Testis (tissue), 3 donors: Measurements from ENCODE around the gene MTX2. TPM values are rescaled to one million over a fixed set of nuclear protein-coding genes. Genes with fewer than 3 reads are reported as not detected.
"Not testable (repeated sequence)": the region's sequence is repeated elsewhere in the genome, so short reads cannot be mapped to it uniquely, and the experiment has no call there.

Experiments used
- DNase-seq: peaks from one replicate; pipeline ENCODE4 v3.0.0-alpha.2; 2019
- H3K27ac ChIP-seq, 2 donors: fragments of 200-600 bp; sonication (generic); one replicate each; pipeline ENCODE4 v1.5.1; 2019
- H3K27me3 ChIP-seq: fragments of 200-600 bp; sonication (generic); one replicate; pipeline ENCODE4 v1.5.1; 2019
- H3K36me3 ChIP-seq: fragments of 200-600 bp; sonication (generic); one replicate; pipeline ENCODE4 v1.5.1; 2017; ENCODE audit warnings: low read depth; ENCODE audit errors: missing control alignments
- H3K4me1 ChIP-seq: fragments of 200-600 bp; sonication (generic); one replicate; pipeline ENCODE4 v1.5.1; 2019
- H3K4me3 ChIP-seq, 2 donors: fragments of 200-600 bp; sonication (generic); one replicate each; pipeline ENCODE4 v1.5.1; 2017 to 2019
- H3K9me3 ChIP-seq: fragments of 200-600 bp; sonication (generic); one replicate; pipeline ENCODE4 v1.5.1; 2017
- CTCF ChIP-seq, 3 experiments: fragments of 450-650 bp in 2 of 3; fragments of 200-600 bp in 1 of 3; sonication (generic) in 1 of 3; IDR thresholded peaks; one replicate each; pipeline ENCODE4 v1.5.1; 2016 to 2019; ENCODE audit warnings: antibody characterized with exemption in 3 of 3, mild to moderate bottlenecking in 2 of 3, moderate library complexity in 1 of 3
- POLR2A ChIP-seq: fragments of 450-650 bp; IDR thresholded peaks from one replicate; pipeline ENCODE4 v1.6.1; 2017; ENCODE audit warnings: antibody characterized with exemption, mild to moderate bottlenecking, moderate library complexity
- WGBS, 2 donors: methylation state at CpG; one replicate each; pipeline ENCODE4 v1.1.5; 2018; 5-methylcytosine and 5-hydroxymethylcytosine counted together
- intact Hi-C: fragments of 100-400 bp; cut with DNase I; formaldehyde crosslinking; loops from one replicate; pipeline ENCODE4 v1.15.1; 2023; ENCODE audit warnings: low total_unique reads
- polyA plus RNA-seq: library from polyadenylated mRNA; stranded (reverse); fragments of 350-450 nt; fragmentation: Illumina TruSeq; extraction: RNeasy Lipid Tissue Mini Kit (QIAGEN cat#74804); gene quantifications from one replicate; pipeline ENCODE4 v1.2.3, GENCODE V29; 2014; ENCODE audit warnings: low read depth, low replicate concordance; ENCODE audit not compliant: insufficient read depth
- total RNA-seq, 2 donors: library from RNA; depleted of rRNA; stranded (reverse); fragments of >200 nt; gene quantifications; one replicate each; pipeline ENCODE4 v1.2.3, GENCODE V29; 2016

The MTX2 gene
- total and polyA plus RNA-seq, 3 donors from 2014 or later = 58.0 to 155 (median 61.1) TPM

- H3K4me3 ChIP-seq = no peak overlapping the region
- no peaks in the 10 kb centered on the region for H3K36me3 ChIP-seq
- WGBS, 2 donors = 83 to 86% methylated on average over 1 of the region's 1 CpG
- no peak for DNase-seq
- no peak overlapping the region for H3K27ac ChIP-seq
- H3K9me3 ChIP-seq = no peaks in the 10 kb centered on the region
- H3K4me1 ChIP-seq = no peaks in the 10 kb centered on the region
- intact Hi-C loops = no loop called here
- TF ChIP-seq CTCF (IDR thresholded peaks at IDR 0.05) (no peak), POLR2A (no peak)
- no peaks in the 10 kb centered on the region for H3K27me3 ChIP-seq
Measured at GRCh38 chr2:176368349-176368748, 99.1 kb downstream of the MTX2 start.

GRCh38 chr2:176370467-176371171 lies 101.4 kb downstream of the MTX2 start:
- WGBS, 2 donors = 55 to 64% methylated on average over 13 of the region's 13 CpGs
- no peaks in the 10 kb centered on the region for H3K27me3 ChIP-seq
- H3K4me1 ChIP-seq = no peaks in the 10 kb centered on the region
- no peaks in the 10 kb centered on the region for H3K36me3 ChIP-seq
- TF ChIP-seq CTCF (IDR thresholded peaks at IDR 0.05) (no peak), POLR2A (no peak)
- DNase-seq = no peak
- intact Hi-C loops = no loop called here
- no peak overlapping the region for H3K4me3 ChIP-seq
- H3K9me3 ChIP-seq = no peaks in the 10 kb centered on the region
- no peak overlapping the region for H3K27ac ChIP-seq

- H3K27ac ChIP-seq = not testable (repeated sequence)
Measured at GRCh38 chr2:176373155-176373554, 103.9 kb downstream of the MTX2 start.

GRCh38 chr2:176378323-176378722 lies 109.1 kb downstream of the MTX2 start:
- Histone ChIP-seq H3K27me3 (no peaks in the 10 kb centered on the region), H3K36me3 (no peaks in the 10 kb centered on the region), H3K4me1 (no peaks in the 10 kb centered on the region), H3K27ac (no peak overlapping the region), H3K4me3 (no peak overlapping the region), H3K9me3 (no peaks in the 10 kb centered on the region)
- WGBS, 2 donors = 85 to 90% methylated on average over 1 of the region's 1 CpG
- intact Hi-C loops = no loop called here
- TF ChIP-seq CTCF (IDR thresholded peaks at IDR 0.05) = no peak
- no peak for TF ChIP-seq POLR2A
- no peak for DNase-seq

More at GRCh38 chr2:176373155-176373554, 103.9 kb downstream of the MTX2 start:
- H3K9me3 ChIP-seq, H3K4me1 ChIP-seq, H3K27me3 ChIP-seq, H3K36me3 ChIP-seq, DNase-seq, intact Hi-C loops, H3K4me3 ChIP-seq: not testable (repeated sequence)
- 94 to 100% methylated on average over 1 of the region's 1 CpG for WGBS, 2 donors

- no peak for DNase-seq
- Histone ChIP-seq H3K4me3 (no peak overlapping the region), H3K27ac (no peak overlapping the region), H3K4me1 (no peaks in the 10 kb centered on the region), H3K9me3 (no peaks in the 10 kb centered on the region), H3K36me3 (no peaks in the 10 kb centered on the region), H3K27me3 (no peaks in the 10 kb centered on the region)
- TF ChIP-seq CTCF (IDR thresholded peaks at IDR 0.05) (no peak), POLR2A (no peak)
- intact Hi-C loops = no loop called here
- 88 to 94% methylated on average over 1 of the region's 1 CpG for WGBS, 2 donors
Measured at GRCh38 chr2:176380341-176380740, 111.1 kb downstream of the MTX2 start.
